ENCODE results near the gene TM4SF1. TPM values are rescaled to one million over a fixed set of nuclear protein-coding genes. Genes with fewer than 3 reads are reported as not detected.

The TM4SF1 gene
- total and polyA plus RNA-seq, 2 experiments from 2014 or later: 0.10 to 0.74 TPM

GRCh38 chr3:149391960-149392359 lies 14.5 kb upstream of the TM4SF1 start:
- Mint-ChIP-seq H3K27ac (no peak overlapping the region), H3K36me3 (ENCODE audit: low read depth) (no peaks in the 10 kb centered on the region), H3K4me1 (no peaks in the 10 kb centered on the region; the same call in 2 of the 3 replicates), H3K9me3 (no peaks in the 10 kb centered on the region), H3K27me3 (ENCODE audit: insufficient read depth, low read depth, poor library complexity) (peaks cover 1% of the 10 kb centered on the region), H3K4me3 (no peak overlapping the region)
- Histone ChIP-seq H3K36me3 (ENCODE audit: insufficient read depth) (no peaks in the 10 kb centered on the region), H3K27me3 (ENCODE audit: insufficient read depth) (no peaks in the 10 kb centered on the region), H3K4me3 (no peak overlapping the region), H3K27ac (ENCODE audit: low read depth) (no peak overlapping the region), H3K79me2 (replicated peaks; ENCODE audit: insufficient read depth) (no peaks in the 10 kb centered on the region), H3K4me1 (ENCODE audit: insufficient read depth) (no peaks in the 10 kb centered on the region), H2AFZ (no peak overlapping the region), H3K4me2 (no peak overlapping the region), H3F3A (replicated peaks; ENCODE audit: low read depth) (no peaks in the 10 kb centered on the region), H3K9me2 (ENCODE audit: insufficient read depth) (peaks cover 5% of the 10 kb centered on the region; the same call in 1 of the 2 replicates), H4K20me1 (replicated peaks; ENCODE audit: insufficient read depth) (no peaks in the 10 kb centered on the region)
- ATAC-seq: no peak
- no peak for TF ChIP-seq NANOG (IDR thresholded peaks at IDR 0.05; ENCODE audit: borderline replicate concordance)
- no peak for TF ChIP-seq POLR2AphosphoS5 (IDR thresholded peaks at IDR 0.05; ENCODE audit: low read depth)
- no peak for TF ChIP-seq JUNB (IDR thresholded peaks at IDR 0.05; ENCODE audit: unreplicated experiment)
- no peak for TF ChIP-seq CTCF (conservative IDR thresholded peaks at IDR 0.05; ENCODE audit: low read depth in 2 of 2)
- TF ChIP-seq EZH2 (IDR thresholded peaks at IDR 0.05; ENCODE audit: low read depth, unreplicated experiment): no peak
- TF ChIP-seq ZNF462 (CRISPR knock-in tag; IDR thresholded peaks at IDR 0.05): no peak
- no peak for TF ChIP-seq STAT1 (IDR thresholded peaks at IDR 0.05; ENCODE audit: unreplicated experiment)
- no peak for TF ChIP-seq ZNF331 (CRISPR knock-in tag; IDR thresholded peaks at IDR 0.05; ENCODE audit: low read depth)
- no peak for TF ChIP-seq ETS1 (IDR thresholded peaks at IDR 0.05)
- TF ChIP-seq EZH2phosphoT487 (IDR thresholded peaks at IDR 0.05; ENCODE audit: unreplicated experiment): no peak
- no peak for TF ChIP-seq ZNF114 (CRISPR knock-in tag; IDR thresholded peaks at IDR 0.05)
- TF ChIP-seq CREB1 (CRISPR knock-in tag; IDR thresholded peaks at IDR 0.05; ENCODE audit: low read depth): no peak
- no peak for TF ChIP-seq REST (IDR thresholded peaks at IDR 0.05; ENCODE audit: unreplicated experiment)
- no peak for DNase-seq (ENCODE audit: low spot score)
